ENCODE data around the gene LRRC4C. TPM values are rescaled to one million over a fixed set of nuclear protein-coding genes. Genes with fewer than 3 reads are reported as not detected.

The LRRC4C gene
- total RNA-seq, 2 donors from 2014 or later, result 2.7 to 2.8 TPM

DNA sequence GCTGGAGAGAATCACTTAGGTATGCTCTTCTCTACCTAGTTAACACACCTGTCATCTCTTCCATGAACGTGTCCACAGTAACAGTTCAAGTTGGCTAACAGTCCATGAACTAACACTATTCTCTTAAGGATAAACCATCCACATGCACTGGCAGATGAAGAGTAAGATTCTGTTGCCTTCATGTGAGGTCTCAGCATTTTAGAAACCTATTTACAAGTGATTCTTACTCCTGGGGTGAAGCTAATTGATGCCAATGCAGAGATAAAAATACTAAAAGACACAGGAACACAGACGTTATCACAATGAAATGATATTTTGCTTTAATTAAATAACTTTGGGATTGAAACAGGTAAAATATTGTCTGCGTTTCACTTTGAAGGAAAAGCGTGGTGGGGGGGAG is 1.3 kb downstream of the LRRC4C start:
- Histone ChIP-seq H3K4me3 (no peak overlapping the region), H3K27ac (no peak overlapping the region), H3K27me3 (peaks cover 5 to 11% of the 10 kb centered on the region in 2 donors), H3K36me3 (no peaks in the 10 kb centered on the region), H3K4me1 (peaks cover 0 to 5% of the 10 kb centered on the region in 2 donors), H3K9me3 (no peaks in the 10 kb centered on the region)
- DNase-seq (ENCODE audit: low spot score), result no peak
- TF ChIP-seq CTCF (IDR thresholded peaks at IDR 0.05), result no peak

DNA sequence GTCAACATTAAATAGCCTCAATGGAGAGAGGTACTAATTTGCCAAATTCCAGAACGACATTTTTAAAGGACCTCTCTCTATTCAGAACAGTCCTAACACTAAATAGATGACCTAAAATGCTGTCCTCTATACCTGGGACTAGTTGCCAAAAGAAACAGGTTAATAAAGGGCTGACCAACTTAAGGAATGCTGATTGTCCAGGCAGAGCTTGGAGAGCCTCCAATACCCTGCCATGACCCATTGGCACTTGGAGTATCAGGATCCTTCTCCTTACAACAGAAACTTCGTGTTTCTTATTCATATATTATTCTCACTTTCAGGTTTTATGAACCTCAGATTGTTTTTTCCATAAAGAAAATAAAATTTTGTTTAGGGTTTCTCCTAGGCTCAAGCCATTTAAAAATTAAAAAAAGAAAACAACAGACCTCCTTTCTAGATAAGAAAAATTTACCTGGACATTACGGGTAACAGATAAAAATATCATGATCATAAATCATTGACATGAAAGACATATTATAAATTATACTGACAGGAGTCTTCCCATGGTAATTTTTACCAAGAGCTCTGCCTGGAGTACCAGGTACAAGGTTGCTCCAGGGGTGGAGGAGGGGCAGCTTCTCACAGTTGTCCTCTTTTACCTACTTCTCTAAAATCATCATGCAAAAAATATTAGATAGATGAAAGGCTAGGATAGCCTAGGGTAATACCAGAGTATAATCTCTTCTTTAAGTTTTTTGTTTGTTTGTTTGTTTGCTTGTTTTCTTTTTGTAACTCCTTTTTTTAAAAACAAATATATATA is 2.0 kb downstream of the LRRC4C start:
- peaks cover 0 to 5% of the 10 kb centered on the region in 2 donors for H3K4me1 ChIP-seq
- peaks cover 5 to 11% of the 10 kb centered on the region in 2 donors for H3K27me3 ChIP-seq
- TF ChIP-seq CTCF (IDR thresholded peaks at IDR 0.05), result no peak
- H3K4me3 ChIP-seq, result no peak overlapping the region
- no peaks in the 10 kb centered on the region for H3K9me3 ChIP-seq
- no peak overlapping the region for H3K27ac ChIP-seq
- no peaks in the 10 kb centered on the region for H3K36me3 ChIP-seq
- no peak for DNase-seq (ENCODE audit: low spot score)

- peaks cover 5 to 11% of the 10 kb centered on the region in 2 donors for H3K27me3 ChIP-seq
- H3K4me3 ChIP-seq, result no peak overlapping the region
- TF ChIP-seq CTCF (IDR thresholded peaks at IDR 0.05), result no peak
- peaks cover 0 to 5% of the 10 kb centered on the region in 2 donors for H3K4me1 ChIP-seq
- H3K36me3 ChIP-seq, result no peaks in the 10 kb centered on the region
- DNase-seq (ENCODE audit: low spot score), result no peak
- no peaks in the 10 kb centered on the region for H3K9me3 ChIP-seq
- no peak overlapping the region for H3K27ac ChIP-seq
Observed at GRCh38 chr11:41456269-41456668, 3.2 kb downstream of the LRRC4C start.

- no peak overlapping the region for H3K27ac ChIP-seq
- no peak for TF ChIP-seq CTCF (IDR thresholded peaks at IDR 0.05)
Observed at GRCh38 chr11:41451011-41451410, 8.4 kb downstream of the LRRC4C start.

DNA sequence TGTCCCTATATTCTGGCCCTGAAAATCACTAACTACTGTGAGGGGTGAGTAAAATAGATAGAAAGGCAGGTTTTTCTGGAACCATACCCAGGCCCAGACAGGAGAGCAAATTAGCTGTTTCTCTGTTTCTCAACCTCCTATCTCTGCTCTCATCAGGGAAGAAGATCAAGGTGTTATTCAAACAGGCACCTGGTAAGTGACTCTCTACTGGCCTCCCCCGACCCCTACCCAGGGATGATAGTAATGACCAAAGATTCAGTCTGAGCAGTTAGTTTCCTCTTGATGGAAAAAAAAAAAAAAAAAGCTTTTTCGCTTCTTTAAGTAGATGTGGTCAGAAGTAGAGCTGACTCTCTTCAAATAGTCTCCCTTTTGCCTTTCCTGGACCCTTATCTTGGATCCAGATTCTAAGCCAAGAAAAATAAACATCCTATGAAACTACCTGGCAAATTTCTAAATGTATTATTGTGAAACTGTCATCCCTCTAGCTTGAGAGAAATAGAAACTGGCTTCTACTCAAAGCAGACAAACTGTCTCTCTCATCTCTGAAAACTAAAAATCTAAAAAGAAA is 9.9 kb downstream of the LRRC4C start:
- H3K27me3 ChIP-seq, result no peaks in the 10 kb centered on the region
- no peak overlapping the region for H3K4me3 ChIP-seq
- no peaks in the 10 kb centered on the region for H3K4me1 ChIP-seq
- H3K27ac ChIP-seq, result no peak overlapping the region
- no peaks in the 10 kb centered on the region for H3K9me3 ChIP-seq
- DNase-seq (ENCODE audit: low spot score), result no peak
- H3K36me3 ChIP-seq, result no peaks in the 10 kb centered on the region
- no peak for TF ChIP-seq CTCF (IDR thresholded peaks at IDR 0.05)

More at GRCh38 chr11:41451011-41451410, 8.4 kb downstream of the LRRC4C start:
- Histone ChIP-seq H3K9me3 (no peaks in the 10 kb centered on the region), H3K36me3 (no peaks in the 10 kb centered on the region), H3K4me1 (no peaks in the 10 kb centered on the region), H3K27me3 (no peaks in the 10 kb centered on the region), H3K4me3 (no peak overlapping the region)
- no peak for DNase-seq (ENCODE audit: low spot score)

Data from right atrium auricular region (tissue), 2 donors.